ENCODE results near the gene CEPT1. TPM values are rescaled to one million over a fixed set of nuclear protein-coding genes. Genes with fewer than 3 reads are reported as not detected.

The CEPT1 gene
- total and polyA plus RNA-seq, 10 of the 15 experiments (the other 5 are each of a cell fraction or from before 2014, with no cell fraction given) = 29.4 to 77.9 (median 54.8) TPM

GRCh38 chr1:111204983-111205713 lies 65.1 kb downstream of the CEPT1 start:
- POLR2A ChIA-PET = interaction anchor here (2.0 to 2.1 kb wide), 2 partner anchors 10 to 15 kb away, joined by 20 to 27 read pairs; no protein-coding TSS in a partner anchor
- H3K36me3 ChIP-seq (ENCODE audit: control insufficient read depth in 2 of 2, insufficient read depth in 2 of 2, low read length in 1 of 2) = no peaks in the 10 kb centered on the region
- no TSS peak for BruUV-seq (replicated peaks)
- TF ChIP-seq ATF7 (IDR thresholded peaks at IDR 0.05; ENCODE audit: low read depth) = peak; percentile 54
- peak; percentile 60; the same call in 1 of the 2 replicates for TF ChIP-seq ZBED1 (IDR thresholded peaks at IDR 0.05; ENCODE audit: borderline replicate concordance)
- TF ChIP-seq CREB1 (IDR thresholded peaks at IDR 0.05; ENCODE audit: low read depth) = no peak
- no peak for TF ChIP-seq ESRRA (IDR thresholded peaks at IDR 0.05; ENCODE audit: low read length)
- TF ChIP-seq ZNF24 (IDR thresholded peaks at IDR 0.05) = peak; percentile 49
- peak; percentile 75; the same call in 1 of the 2 replicates for TF ChIP-seq DPF2 (IDR thresholded peaks at IDR 0.05)
- no peak for TF ChIP-seq MYB (IDR thresholded peaks at IDR 0.05; ENCODE audit: borderline replicate concordance, low read depth, low read length)
- TF ChIP-seq YBX1 (IDR thresholded peaks at IDR 0.05) = no peak
- TF ChIP-seq RUNX3 (IDR thresholded peaks at IDR 0.05; ENCODE audit: low read length) = no peak
- TF ChIP-seq, protein P1, sequence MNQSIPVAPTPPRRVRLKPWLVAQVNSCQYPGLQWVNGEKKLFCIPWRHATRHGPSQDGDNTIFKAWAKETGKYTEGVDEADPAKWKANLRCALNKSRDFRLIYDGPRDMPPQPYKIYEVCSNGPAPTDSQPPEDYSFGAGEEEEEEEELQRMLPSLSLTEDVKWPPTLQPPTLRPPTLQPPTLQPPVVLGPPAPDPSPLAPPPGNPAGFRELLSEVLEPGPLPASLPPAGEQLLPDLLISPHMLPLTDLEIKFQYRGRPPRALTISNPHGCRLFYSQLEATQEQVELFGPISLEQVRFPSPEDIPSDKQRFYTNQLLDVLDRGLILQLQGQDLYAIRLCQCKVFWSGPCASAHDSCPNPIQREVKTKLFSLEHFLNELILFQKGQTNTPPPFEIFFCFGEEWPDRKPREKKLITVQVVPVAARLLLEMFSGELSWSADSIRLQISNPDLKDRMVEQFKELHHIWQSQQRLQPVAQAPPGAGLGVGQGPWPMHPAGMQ (IDR thresholded peaks at IDR 0.05; ENCODE audit: borderline replicate concordance) = no peak
- TF ChIP-seq, protein P2, sequence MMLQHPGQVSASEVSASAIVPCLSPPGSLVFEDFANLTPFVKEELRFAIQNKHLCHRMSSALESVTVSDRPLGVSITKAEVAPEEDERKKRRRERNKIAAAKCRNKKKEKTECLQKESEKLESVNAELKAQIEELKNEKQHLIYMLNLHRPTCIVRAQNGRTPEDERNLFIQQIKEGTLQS (IDR thresholded peaks at IDR 0.05; ENCODE audit: borderline replicate concordance, extremely low read depth, low read depth, low read length) = no peak
- no peak for TF ChIP-seq HSF1 (IDR thresholded peaks at IDR 0.05; ENCODE audit: low read depth, low read length)
- TF ChIP-seq ZNF592 (IDR thresholded peaks at IDR 0.05) = no peak
- TF ChIP-seq ZBTB33 (IDR thresholded peaks at IDR 0.05) = no peak

More at GRCh38 chr1:111204983-111205713, 65.1 kb downstream of the CEPT1 start:
- H4K20me1 ChIP-seq (ENCODE audit: control insufficient read depth, insufficient read depth) = no peaks in the 10 kb centered on the region
- H3K4me3 ChIP-seq = peak overlapping the region; percentile 87
- H3K27ac ChIP-seq (ENCODE audit: control insufficient read depth, insufficient read depth) = peak overlapping the region; percentile 92
- H3K79me2 ChIP-seq (ENCODE audit: control insufficient read depth, insufficient read depth, low read length) = peaks cover 45% of the 10 kb centered on the region
- DNase-seq (ENCODE audit: low read depth, low spot score) = no peak
- no peak overlapping the region; the same call in 1 of the 2 replicates for H2AFZ ChIP-seq (ENCODE audit: control insufficient read depth, low read depth, low read length)
- no peak for FAIRE-seq
- ChIA-PET SMC1A (ENCODE audit: uncharacterized antibody, unreplicated experiment) (interaction anchor here (2.1 kb wide), 2 partner anchors 11 to 15 kb away, joined by 19 to 24 read pairs; no protein-coding TSS in a partner anchor), RAD21 (ENCODE audit: unreplicated experiment) (interaction anchor here (15.0 kb wide), 1 partner anchor 13 kb away, joined by 542 read pairs; no protein-coding TSS in a partner anchor), CTCF (interaction anchor here (14.9 kb wide), 1 partner anchor 13 kb away, joined by 239 read pairs; no protein-coding TSS in a partner anchor)
- peak overlapping the region; percentile 93 for H3K9ac ChIP-seq (ENCODE audit: control insufficient read depth, insufficient read depth, low read length)
- H3K9me3 ChIP-seq (replicated peaks; ENCODE audit: control insufficient read depth, insufficient read depth, low read length) = no peaks in the 10 kb centered on the region
- ATAC-seq = 0 out of 3 replicates have a peak, but pooled peaks have one; percentile 1
- intact Hi-C loops (cut with micrococcal nuclease; ENCODE audit: unreplicated experiment) = loop anchor here (1.0 to 5.0 kb wide), 4 partner anchors 11 to 412 kb away; partner anchors contain the start of genes CD53 and RAP1A
- H3K4me2 ChIP-seq (ENCODE audit: control insufficient read depth, insufficient read depth) = peak overlapping the region; percentile 98
- peaks cover 39% of the 10 kb centered on the region for H3K4me1 ChIP-seq (ENCODE audit: control insufficient read depth, insufficient read depth, low read length)
- no peaks in the 10 kb centered on the region for H3K27me3 ChIP-seq (replicated peaks in 1 of 2; ENCODE audit: control insufficient read depth in 2 of 2, insufficient read depth in 2 of 2, low read length in 1 of 2)
- 34% methylated on average over 9 of the region's 9 CpGs for WGBS (ENCODE audit: insufficient coverage, insufficient replicate concordance, low lambda C conversion rate, missing lambda C conversion rate)
- in situ Hi-C loops (cut with MboI) = no loop called here

Data from GM12878 (cell line).